GM19351 (cell line): Measurements from ENCODE around the gene TTC9.

Experiments
- ATAC-seq: cut with Tn5 transposase; IDR thresholded peaks from one replicate; pipeline ENCODE4 v1.9.1; 2021; ENCODE audit warnings: mild to moderate bottlenecking, moderate library complexity; ENCODE audit not compliant: unreplicated experiment

The TTC9 gene

GRCh38 chr14:70711451-70711850, 69.7 kb downstream of the TTC9 start:
- no peak for ATAC-seq

DNA sequence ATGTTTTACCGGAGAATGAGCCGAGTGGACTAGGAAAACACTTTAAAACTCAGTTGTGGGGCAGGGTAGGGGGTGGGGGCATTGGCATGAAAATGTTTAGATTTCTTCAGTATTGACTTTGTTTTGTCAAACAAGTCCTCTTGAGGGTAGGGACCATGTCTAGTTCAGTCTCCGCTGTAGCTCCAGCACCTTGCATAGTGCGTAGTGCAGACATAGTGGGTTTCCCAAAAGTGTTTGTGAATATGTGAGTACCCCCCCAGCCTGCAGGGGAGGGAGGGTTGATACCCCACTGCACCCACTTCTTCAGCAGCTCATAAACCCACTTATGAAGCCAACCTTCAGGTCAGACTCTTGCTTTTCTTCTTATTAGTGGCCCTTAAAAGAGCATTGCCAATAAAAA, 71.4 kb downstream of the TTC9 start:
- no peak for ATAC-seq

DNA sequence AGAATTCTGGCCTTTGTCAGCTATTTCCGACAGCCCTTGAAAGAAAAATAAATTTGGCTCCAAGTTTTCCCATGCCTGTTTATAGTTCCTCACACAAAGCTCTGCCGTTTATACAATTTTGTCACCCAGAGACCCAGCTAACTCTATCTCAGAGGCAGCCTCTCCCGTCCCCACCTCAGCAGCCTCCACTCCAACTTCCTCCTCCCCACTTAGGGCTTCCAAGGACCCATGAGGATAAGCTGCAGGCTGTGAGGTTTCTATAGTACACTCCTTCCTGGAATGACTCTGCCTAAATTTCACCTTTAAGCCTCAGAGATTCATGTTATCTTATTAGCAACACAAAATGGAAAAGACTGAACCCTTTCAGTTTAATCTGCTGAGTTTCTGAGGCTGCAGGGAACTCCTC, 71.8 kb downstream of the TTC9 start:
- ATAC-seq, result no peak

- no peak for ATAC-seq
These were observed 72.4 kb downstream of the TTC9 start for GRCh38 chr14:70714055-70714550.

DNA sequence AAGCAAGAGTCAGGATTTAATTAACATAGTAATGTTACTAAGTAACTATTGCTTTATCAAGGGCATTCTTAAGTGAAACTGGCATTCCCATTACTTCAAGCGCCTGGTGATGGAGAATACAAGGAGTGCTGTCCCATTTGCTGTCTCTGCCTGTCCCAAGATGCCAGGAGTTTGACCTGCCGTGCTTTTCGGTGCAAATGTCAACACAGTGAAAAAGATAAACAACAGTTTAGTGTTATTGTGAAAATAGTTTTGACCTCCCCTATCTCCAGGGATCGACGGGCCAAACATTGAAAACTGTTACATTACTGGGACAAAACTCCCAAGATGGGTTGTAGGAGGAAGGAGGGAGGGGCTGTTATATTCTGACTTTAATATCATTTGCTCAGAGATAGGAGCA, 74.8 kb downstream of the TTC9 start:
- ATAC-seq, result no peak

GRCh38 chr14:70716958-70717357, 75.2 kb downstream of the TTC9 start:
- no peak for ATAC-seq

DNA sequence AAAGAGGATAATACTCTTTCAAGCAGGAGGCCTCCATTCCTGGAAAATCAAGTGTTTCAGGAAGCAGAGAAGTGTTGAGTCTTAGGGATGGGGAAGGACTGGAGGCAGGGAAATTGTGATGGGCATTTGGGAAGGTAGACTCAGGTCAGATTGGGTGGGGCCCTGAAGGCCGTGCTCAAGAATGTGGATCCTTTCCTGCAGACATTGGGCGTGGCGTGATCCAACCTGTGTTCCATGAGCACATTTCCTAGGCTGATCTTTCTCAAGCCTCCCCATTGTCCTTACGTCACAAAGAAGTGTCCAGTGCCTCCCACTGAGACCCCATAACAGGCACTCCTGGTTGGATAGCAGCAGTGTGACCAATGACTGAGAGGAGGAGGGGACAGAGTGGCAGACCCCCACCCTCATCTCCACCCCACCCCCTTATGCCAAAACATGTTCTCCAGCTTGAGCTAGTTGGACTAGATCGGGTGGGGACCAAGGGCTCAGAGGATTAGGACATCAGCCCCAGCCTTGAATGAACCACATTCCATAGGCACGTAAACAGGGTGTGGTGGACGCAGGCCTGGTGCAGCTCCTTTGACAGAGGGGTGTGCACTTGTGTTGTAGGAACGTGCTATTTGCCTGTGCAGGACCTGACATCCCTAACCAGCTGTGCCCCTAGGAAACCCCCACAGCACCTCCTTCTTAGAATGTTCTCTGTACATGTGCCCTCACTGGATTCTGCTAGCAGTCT, 76.8 kb downstream of the TTC9 start:
- ATAC-seq, result no peak

DNA sequence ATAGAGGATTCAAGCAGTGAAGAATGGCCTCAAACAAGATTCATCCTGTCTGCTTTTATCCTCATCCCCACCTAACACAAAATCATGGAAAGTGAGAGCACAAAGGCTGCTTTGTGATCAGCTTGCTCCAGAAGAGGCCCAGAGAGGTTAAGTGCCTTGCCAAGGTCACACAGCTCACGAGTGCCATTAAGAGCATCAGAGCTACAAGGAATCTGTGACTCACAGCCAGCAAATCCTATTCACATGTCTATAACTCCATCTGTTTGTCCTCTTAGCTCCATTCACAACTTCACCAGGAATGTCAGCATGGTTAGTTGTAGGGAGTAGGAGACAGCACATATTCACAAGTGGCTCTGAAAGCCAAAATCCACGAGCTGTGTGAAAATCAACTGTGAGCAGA, 79.8 kb downstream of the TTC9 start:
- no peak for ATAC-seq

- ATAC-seq, result no peak
These were observed 80.7 kb downstream of the TTC9 start for GRCh38 chr14:70722418-70722817.

- ATAC-seq, result no peak
These were observed 81.6 kb downstream of the TTC9 start for GRCh38 chr14:70723276-70723675.

- no peak for ATAC-seq
These were observed 82.4 kb downstream of the TTC9 start for GRCh38 chr14:70724110-70724509.

GRCh38 chr14:70724944-70725343, 83.2 kb downstream of the TTC9 start:
- ATAC-seq, result no peak
